Measurements from ENCODE around the gene ZSWIM6. TPM values are rescaled to one million over a fixed set of nuclear protein-coding genes. Genes with fewer than 3 reads are reported as not detected.

ZSWIM6 gene
- polyA plus RNA-seq, 2 of the 4 experiments (the other 2 are of a cell fraction) = 8.9 to 18.0 TPM

DNA sequence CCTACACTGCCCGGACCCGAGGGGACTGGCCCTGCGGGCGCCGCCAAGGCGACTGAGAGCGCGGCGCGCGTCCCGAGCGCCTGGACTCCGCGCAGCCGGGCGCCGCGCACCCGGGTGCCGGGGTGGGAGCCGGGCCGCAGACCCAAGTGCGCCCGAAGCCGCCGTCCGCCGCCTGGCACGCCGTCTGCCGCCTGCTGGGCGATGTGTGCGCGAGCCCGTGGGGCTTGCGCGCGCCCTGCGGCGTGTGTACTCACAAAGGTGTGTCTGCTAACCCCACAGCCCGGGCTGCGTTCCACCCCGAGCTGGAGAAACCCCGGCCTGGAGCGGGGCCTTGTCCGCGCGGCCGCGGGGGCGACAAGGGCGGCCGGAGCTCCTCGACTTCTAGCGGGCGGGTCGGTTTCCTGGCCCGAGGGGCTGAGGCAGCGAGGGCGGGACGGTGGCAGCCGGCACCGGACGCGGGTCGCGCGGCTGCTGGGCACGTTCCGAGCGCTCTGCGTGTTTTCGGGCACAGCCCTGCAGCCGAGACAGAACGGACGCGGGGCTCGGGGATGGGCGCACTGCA lies 1.1 kb upstream of the ZSWIM6 start (continued):
- TF ChIP-seq HMGXB4 (CRISPR knock-in tag; IDR thresholded peaks at IDR 0.05; ENCODE audit: borderline replicate concordance) = no peak
- 0 out of 2 replicates have a peak, but pooled peaks have one; percentile 53 for TF ChIP-seq MYC (IDR thresholded peaks at IDR 0.05; ENCODE audit: borderline replicate concordance, low read length)
- peak in 1 of 2 experiments; percentile 37; a peak in 2 of 5 replicates for TF ChIP-seq JUN (IDR thresholded peaks at IDR 0.05)
- no peak for TF ChIP-seq SREBF2 (IDR thresholded peaks at IDR 0.05)
- TF ChIP-seq CEBPB (IDR thresholded peaks at IDR 0.05) = no peak
- TF ChIP-seq NFE2L2 (conservative IDR thresholded peaks at IDR 0.05; ENCODE audit: low read length) = no peak
- no peak for TF ChIP-seq POLR2A (IDR thresholded peaks at IDR 0.05; ENCODE audit: low read length)
- TF ChIP-seq KDM1A (IDR thresholded peaks at IDR 0.05; ENCODE audit: low read depth) = no peak
- TF ChIP-seq, protein P1, sequence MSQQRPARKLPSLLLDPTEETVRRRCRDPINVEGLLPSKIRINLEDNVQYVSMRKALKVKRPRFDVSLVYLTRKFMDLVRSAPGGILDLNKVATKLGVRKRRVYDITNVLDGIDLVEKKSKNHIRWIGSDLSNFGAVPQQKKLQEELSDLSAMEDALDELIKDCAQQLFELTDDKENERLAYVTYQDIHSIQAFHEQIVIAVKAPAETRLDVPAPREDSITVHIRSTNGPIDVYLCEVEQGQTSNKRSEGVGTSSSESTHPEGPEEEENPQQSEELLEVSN (IDR thresholded peaks at IDR 0.05; ENCODE audit: borderline replicate concordance, low read depth) = 0 out of 2 replicates have a peak, but pooled peaks have one; percentile 22
- TF ChIP-seq ESRRA (IDR thresholded peaks at IDR 0.05; ENCODE audit: borderline replicate concordance, low read length) = no peak
- TF ChIP-seq CHD2 (IDR thresholded peaks at IDR 0.05; ENCODE audit: low read length, partially characterized antibody) = no peak
- no peak for TF ChIP-seq BCL3 (IDR thresholded peaks at IDR 0.05)
- TF ChIP-seq USF2 (IDR thresholded peaks at IDR 0.05) = no peak
- no peak for TF ChIP-seq ATOH8 (CRISPR knock-in tag; IDR thresholded peaks at IDR 0.05; ENCODE audit: low read depth)
- 0 out of 2 replicates have a peak, but pooled peaks have one; percentile 14 for TF ChIP-seq RFX5 (IDR thresholded peaks at IDR 0.05)
- no peak for TF ChIP-seq HOXB5 (CRISPR knock-in tag; IDR thresholded peaks at IDR 0.05)
- no peak for TF ChIP-seq HDAC2 (IDR thresholded peaks at IDR 0.05)
- TF ChIP-seq CBX8 (IDR thresholded peaks at IDR 0.05) = no peak
- TF ChIP-seq EP300 (IDR thresholded peaks at IDR 0.05) = no peak
- no peak for TF ChIP-seq CHD4 (IDR thresholded peaks at IDR 0.05; ENCODE audit: borderline replicate concordance)
- no peak for TF ChIP-seq ZNF302 (CRISPR knock-in tag; IDR thresholded peaks at IDR 0.05)
- TF ChIP-seq BHLHE40 (IDR thresholded peaks at IDR 0.05; ENCODE audit: low read depth, low read length) = no peak
- no peak for TF ChIP-seq RNF2 (IDR thresholded peaks at IDR 0.05; ENCODE audit: borderline replicate concordance, low read depth)
- no peak for TF ChIP-seq PBX3 (IDR thresholded peaks at IDR 0.05)
- TF ChIP-seq FOXS1 (CRISPR knock-in tag; IDR thresholded peaks at IDR 0.05) = no peak
- TF ChIP-seq PHF8 (IDR thresholded peaks at IDR 0.05; ENCODE audit: borderline replicate concordance, low read depth) = peak; percentile 77
- no peak for TF ChIP-seq HOXB13 (CRISPR knock-in tag; IDR thresholded peaks at IDR 0.05; ENCODE audit: low read depth)
- TF ChIP-seq MAFK (IDR thresholded peaks at IDR 0.05; ENCODE audit: partially characterized antibody) = no peak
- no peak for TF ChIP-seq ZFP36 (IDR thresholded peaks at IDR 0.05; ENCODE audit: borderline replicate concordance, partially characterized antibody)
- TF ChIP-seq EHF (CRISPR knock-in tag; IDR thresholded peaks at IDR 0.05) = no peak
- TF ChIP-seq TP53 (CRISPR knock-in tag; IDR thresholded peaks at IDR 0.05) = 0 out of 2 replicates have a peak, but pooled peaks have one; percentile 10
- no peak for TF ChIP-seq POLR2AphosphoS2 (conservative IDR thresholded peaks at IDR 0.05; ENCODE audit: low read length)
- TF ChIP-seq ZSCAN20 (CRISPR knock-in tag; IDR thresholded peaks at IDR 0.05) = no peak
- no peak for TF ChIP-seq TFCP2L1 (CRISPR knock-in tag; IDR thresholded peaks at IDR 0.05)
- peak; percentile 31 to 51; a peak in 3 of 5 replicates for TF ChIP-seq RAD21 (conservative IDR thresholded peaks at IDR 0.05 in 1 of 2, IDR thresholded peaks at IDR 0.05 in 1 of 2)
- TF ChIP-seq RCOR1 (IDR thresholded peaks at IDR 0.05; ENCODE audit: low read depth, low read length) = no peak
- TF ChIP-seq GATA3 (IDR thresholded peaks at IDR 0.05; ENCODE audit: borderline replicate concordance) = no peak
- TF ChIP-seq JUNB (IDR thresholded peaks at IDR 0.05) = no peak
- TF ChIP-seq NR3C1 (IDR thresholded peaks at IDR 0.05) = no peak
- TF ChIP-seq RARB (CRISPR knock-in tag; IDR thresholded peaks at IDR 0.05) = no peak
- no peak for TF ChIP-seq HEYL (CRISPR knock-in tag; IDR thresholded peaks at IDR 0.05)
